Prostate gland (tissue), 2 donors: Measurements from ENCODE around the gene ZNF319. TPM values are rescaled to one million over a fixed set of nuclear protein-coding genes. Genes with fewer than 3 reads are reported as not detected.

Experiments used
- DNase-seq: peaks from one replicate; pipeline ENCODE4 v3.0.0-alpha.2; 2019; ENCODE audit warnings: low spot score
- H3K27ac ChIP-seq, 2 donors: fragments of 200-600 bp; sonication (generic); 2 replicates each; pipeline ENCODE4 v1.5.1; 2017 to 2019
- H3K27me3 ChIP-seq: fragments of 200-600 bp; sonication (generic); replicated peaks from 2 replicates; pipeline ENCODE4 v1.5.1; 2019; ENCODE audit not compliant: insufficient read depth
- H3K36me3 ChIP-seq, 2 donors: fragments of 200-600 bp; sonication (generic); 1 replicate in 1 of 2; 2 replicates in 1 of 2; pipeline versions ENCODE4 v1.5.1 to v1.8.1; 2017 to 2019
- H3K4me1 ChIP-seq: fragments of 200-600 bp; sonication (generic); replicated peaks from 2 replicates; pipeline ENCODE4 v1.5.1; 2019
- H3K4me3 ChIP-seq, 2 donors: fragments of 200-600 bp; sonication (generic); 2 replicates each; pipeline ENCODE4 v1.5.1; 2017 to 2019
- H3K9me3 ChIP-seq: fragments of 200-600 bp; sonication (generic); 2 replicates; pipeline ENCODE4 v1.5.1; 2017
- POLR2A ChIP-seq: fragments of 450-650 bp; IDR thresholded peaks from one replicate; pipeline ENCODE4 v1.6.1; 2016; ENCODE audit warnings: antibody characterized with exemption, mild to moderate bottlenecking
- POLR2AphosphoS5 ChIP-seq: sonication (generic); formaldehyde crosslinking; IDR thresholded peaks from one replicate; pipeline ENCODE4 v1.6.1; 2017; ENCODE audit warnings: antibody characterized with exemption
- WGBS: methylation state at CpG from one replicate; pipeline ENCODE4 v1.1.5; 2018; 5-methylcytosine and 5-hydroxymethylcytosine counted together
- intact Hi-C: fragments of 100-400 bp; cut with DNase I; formaldehyde crosslinking; loops from one replicate; pipeline ENCODE4 v1.14.2; 2022
- total RNA-seq, 2 donors: library from RNA; depleted of rRNA; stranded (reverse); fragments of >200 nt; gene quantifications; one replicate each; pipeline ENCODE4 v1.1.0, GENCODE V29; 2016
- TF ChIP-seq, protein P1 (sequence below), 4 experiments: fragments of 200-600 bp in 2 of 4; fragments of 450-650 bp in 2 of 4; sonication (generic) in 2 of 4; IDR thresholded peaks; 1 replicate in 3 of 4; 2 replicates in 1 of 4; pipeline ENCODE4 v1.5.1; 2016 to 2019; ENCODE audit warnings: antibody characterized with exemption in 4 of 4, mild to moderate bottlenecking in 2 of 4, moderate library complexity in 2 of 4

The ZNF319 gene
- total RNA-seq, 2 donors from 2014 or later, result 7.6 to 12.9 TPM

DNA sequence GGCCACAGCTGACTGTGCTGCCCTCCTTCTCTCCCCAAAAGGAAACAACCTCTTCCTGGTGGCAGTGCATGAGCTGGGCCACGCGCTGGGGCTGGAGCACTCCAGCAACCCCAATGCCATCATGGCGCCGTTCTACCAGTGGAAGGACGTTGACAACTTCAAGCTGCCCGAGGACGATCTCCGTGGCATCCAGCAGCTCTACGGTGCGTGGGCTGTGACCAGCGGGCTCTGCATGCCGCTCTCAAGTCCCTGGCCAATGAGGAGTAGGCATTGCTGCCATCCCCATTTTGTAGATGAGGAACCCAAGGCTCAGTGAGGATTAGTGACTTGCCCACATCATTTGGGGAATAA lies 40.0 kb upstream of the ZNF319 start:
- H3K27ac ChIP-seq, result no peak overlapping the region
- WGBS, result 96% methylated on average over 12 of the region's 12 CpGs
- TF ChIP-seq POLR2A (no peak), POLR2AphosphoS5 (no peak)
- TF ChIP-seq, protein P1, sequence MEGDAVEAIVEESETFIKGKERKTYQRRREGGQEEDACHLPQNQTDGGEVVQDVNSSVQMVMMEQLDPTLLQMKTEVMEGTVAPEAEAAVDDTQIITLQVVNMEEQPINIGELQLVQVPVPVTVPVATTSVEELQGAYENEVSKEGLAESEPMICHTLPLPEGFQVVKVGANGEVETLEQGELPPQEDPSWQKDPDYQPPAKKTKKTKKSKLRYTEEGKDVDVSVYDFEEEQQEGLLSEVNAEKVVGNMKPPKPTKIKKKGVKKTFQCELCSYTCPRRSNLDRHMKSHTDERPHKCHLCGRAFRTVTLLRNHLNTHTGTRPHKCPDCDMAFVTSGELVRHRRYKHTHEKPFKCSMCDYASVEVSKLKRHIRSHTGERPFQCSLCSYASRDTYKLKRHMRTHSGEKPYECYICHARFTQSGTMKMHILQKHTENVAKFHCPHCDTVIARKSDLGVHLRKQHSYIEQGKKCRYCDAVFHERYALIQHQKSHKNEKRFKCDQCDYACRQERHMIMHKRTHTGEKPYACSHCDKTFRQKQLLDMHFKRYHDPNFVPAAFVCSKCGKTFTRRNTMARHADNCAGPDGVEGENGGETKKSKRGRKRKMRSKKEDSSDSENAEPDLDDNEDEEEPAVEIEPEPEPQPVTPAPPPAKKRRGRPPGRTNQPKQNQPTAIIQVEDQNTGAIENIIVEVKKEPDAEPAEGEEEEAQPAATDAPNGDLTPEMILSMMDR (IDR thresholded peaks at IDR 0.05), result no peak
- no peaks in the 10 kb centered on the region for H3K9me3 ChIP-seq
- intact Hi-C loops, result no loop called here
- DNase-seq, result no peak
- no peaks in the 10 kb centered on the region for H3K36me3 ChIP-seq
- no peak overlapping the region for H3K4me3 ChIP-seq
- H3K4me1 ChIP-seq, result no peaks in the 10 kb centered on the region
- no peaks in the 10 kb centered on the region for H3K27me3 ChIP-seq

DNA sequence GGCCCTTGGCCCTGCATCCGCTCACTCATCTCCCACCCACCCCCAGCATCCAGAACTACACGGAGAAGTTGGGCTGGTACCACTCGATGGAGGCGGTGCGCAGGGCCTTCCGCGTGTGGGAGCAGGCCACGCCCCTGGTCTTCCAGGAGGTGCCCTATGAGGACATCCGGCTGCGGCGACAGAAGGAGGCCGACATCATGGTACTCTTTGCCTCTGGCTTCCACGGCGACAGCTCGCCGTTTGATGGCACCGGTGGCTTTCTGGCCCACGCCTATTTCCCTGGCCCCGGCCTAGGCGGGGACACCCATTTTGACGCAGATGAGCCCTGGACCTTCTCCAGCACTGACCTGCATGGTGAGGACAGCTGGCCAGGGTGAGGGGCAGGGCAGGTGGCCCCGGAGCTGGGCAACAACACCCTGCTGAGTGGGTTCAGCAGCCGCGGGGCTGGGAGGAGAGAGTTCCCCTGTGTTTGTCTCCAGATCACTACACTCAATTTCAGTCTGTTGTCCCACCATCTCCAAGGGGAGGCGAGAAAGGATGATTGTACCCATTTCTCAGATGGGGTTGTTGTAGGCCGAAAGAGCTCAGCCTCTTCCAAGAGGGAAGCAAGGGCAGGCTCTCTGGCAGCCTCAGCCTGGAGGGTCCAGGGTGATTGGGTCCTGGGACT lies 39.5 kb upstream of the ZNF319 start:
- no peak overlapping the region for H3K27ac ChIP-seq
- TF ChIP-seq POLR2AphosphoS5, result no peak
- TF ChIP-seq POLR2A, result no peak
- intact Hi-C loops, result no loop called here
- no peak overlapping the region for H3K4me3 ChIP-seq
- no peaks in the 10 kb centered on the region for H3K36me3 ChIP-seq
- DNase-seq, result no peak
- H3K9me3 ChIP-seq, result no peaks in the 10 kb centered on the region
- no peaks in the 10 kb centered on the region for H3K4me1 ChIP-seq
- 92% methylated on average over 25 of the region's 26 CpGs for WGBS
- H3K27me3 ChIP-seq, result no peaks in the 10 kb centered on the region

DNA sequence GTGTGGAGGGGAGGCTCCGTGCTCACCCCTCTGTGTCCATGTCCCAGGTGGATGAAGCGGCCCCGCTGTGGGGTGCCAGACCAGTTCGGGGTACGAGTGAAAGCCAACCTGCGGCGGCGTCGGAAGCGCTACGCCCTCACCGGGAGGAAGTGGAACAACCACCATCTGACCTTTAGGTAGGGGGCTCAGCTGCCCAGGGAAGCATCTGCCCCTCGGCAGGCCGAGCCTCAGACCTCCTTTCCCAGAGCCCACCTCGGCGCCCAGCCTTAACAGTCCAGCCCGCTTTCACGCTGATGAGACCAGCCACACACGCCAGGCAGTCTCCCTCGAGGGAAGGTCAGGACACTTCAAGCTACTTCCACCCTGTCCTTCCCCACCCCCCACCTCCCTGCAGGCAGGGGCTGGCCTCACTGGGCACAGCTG lies 37.8 kb upstream of the ZNF319 start:
- DNase-seq, result no peak
- 95% methylated on average over 18 of the region's 20 CpGs for WGBS
- Histone ChIP-seq H3K36me3 (no peaks in the 10 kb centered on the region), H3K4me1 (no peaks in the 10 kb centered on the region), H3K9me3 (no peaks in the 10 kb centered on the region), H3K4me3 (no peak overlapping the region), H3K27me3 (no peaks in the 10 kb centered on the region), H3K27ac (no peak overlapping the region)
- intact Hi-C loops, result no loop called here
- no peak for TF ChIP-seq POLR2AphosphoS5
- TF ChIP-seq, protein P1 (IDR thresholded peaks at IDR 0.05), result no peak
- TF ChIP-seq POLR2A, result no peak

DNA sequence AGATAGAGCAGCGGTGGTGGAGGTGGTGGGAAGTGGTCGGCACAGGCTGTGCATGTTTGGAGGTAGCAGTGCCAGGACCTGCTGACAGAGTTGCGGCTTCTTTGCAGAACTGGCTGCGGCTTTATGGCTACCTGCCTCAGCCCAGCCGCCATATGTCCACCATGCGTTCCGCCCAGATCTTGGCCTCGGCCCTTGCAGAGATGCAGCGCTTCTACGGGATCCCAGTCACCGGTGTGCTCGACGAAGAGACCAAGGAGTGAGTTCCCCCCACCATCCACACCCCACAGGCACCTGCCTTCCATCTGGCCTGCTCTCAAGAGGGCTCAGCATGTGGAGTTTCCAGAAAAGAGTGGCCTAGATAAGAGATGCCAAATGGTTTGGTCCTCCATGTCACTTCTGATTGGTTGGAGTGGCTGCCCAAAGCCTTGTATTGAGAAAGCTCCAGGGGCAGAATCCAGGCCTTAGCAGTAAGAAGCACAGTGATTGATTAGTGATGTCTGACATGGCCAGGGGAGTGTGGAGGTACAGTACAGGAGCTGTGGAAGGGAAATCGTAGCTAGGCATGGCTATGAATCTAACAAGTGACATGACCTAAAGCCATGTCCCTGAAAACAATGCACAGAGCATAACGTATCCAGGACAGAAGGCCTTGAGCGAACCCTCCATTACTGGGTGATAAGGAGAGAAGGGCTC lies 37.0 kb upstream of the ZNF319 start:
- Histone ChIP-seq H3K4me3 (no peak overlapping the region), H3K27ac (no peak overlapping the region), H3K9me3 (no peaks in the 10 kb centered on the region), H3K36me3 (no peaks in the 10 kb centered on the region), H3K4me1 (no peaks in the 10 kb centered on the region), H3K27me3 (no peaks in the 10 kb centered on the region)
- no peak for DNase-seq
- 95% methylated on average over 16 of the region's 16 CpGs for WGBS
- intact Hi-C loops, result no loop called here
- no peak for TF ChIP-seq POLR2AphosphoS5
- TF ChIP-seq, protein P1 (IDR thresholded peaks at IDR 0.05), result no peak
- TF ChIP-seq POLR2A, result no peak

DNA sequence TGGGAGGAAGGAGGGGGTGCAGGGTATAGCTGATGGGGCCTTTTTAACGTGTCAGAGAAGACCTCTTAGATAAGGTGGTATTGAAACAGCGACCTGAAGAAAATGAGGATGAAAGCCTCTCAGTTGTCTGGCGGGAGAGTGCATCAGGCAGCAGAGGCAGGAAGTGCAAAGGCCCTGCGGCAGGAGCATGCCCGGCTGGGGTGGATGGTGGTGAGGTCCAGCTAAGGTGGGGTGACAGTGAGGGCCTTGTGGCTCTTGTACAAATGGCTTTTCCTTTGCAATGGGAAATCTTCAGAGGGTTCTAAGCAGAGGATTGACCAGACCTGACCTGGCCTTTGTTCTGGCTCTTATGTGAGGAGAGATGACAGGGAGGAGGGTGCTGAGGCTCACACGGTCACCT lies 36.5 kb upstream of the ZNF319 start:
- no peaks in the 10 kb centered on the region for H3K4me1 ChIP-seq
- no peaks in the 10 kb centered on the region for H3K36me3 ChIP-seq
- no peak overlapping the region for H3K4me3 ChIP-seq
- H3K27ac ChIP-seq, result no peak overlapping the region
- no peaks in the 10 kb centered on the region for H3K9me3 ChIP-seq
- no peaks in the 10 kb centered on the region for H3K27me3 ChIP-seq
- no peak for DNase-seq
- intact Hi-C loops, result no loop called here
- WGBS, result 92% methylated on average over 6 of the region's 6 CpGs
- TF ChIP-seq POLR2A (no peak), POLR2AphosphoS5 (no peak)
- TF ChIP-seq, protein P1 (IDR thresholded peaks at IDR 0.05), result no peak
